H9 (cell line): ENCODE data around the gene PLXNC1. TPM values are rescaled to one million over a fixed set of nuclear protein-coding genes. Genes with fewer than 3 reads are reported as not detected.

Source experiments
- DNase-seq: peaks from one replicate; pipeline ENCODE4 v3.0.0-alpha.2; 2017
- H2AFZ ChIP-seq: one replicate; pipeline ENCODE4 v1.6.1; 2013; ENCODE audit warnings: mild to moderate bottlenecking, low read length, control low read depth, moderate library complexity
- H2AK5ac ChIP-seq: 2 replicates; pipeline ENCODE4 v1.6.1; 2013; ENCODE audit warnings: low read length, control low read depth, mixed read lengths; ENCODE audit not compliant: insufficient read length
- H2BK120ac ChIP-seq: one replicate; pipeline ENCODE4 v1.6.1; 2013; ENCODE audit warnings: low read depth, mild to moderate bottlenecking, low read length, control low read depth, inconsistent platforms; ENCODE audit not compliant: poor library complexity, severe bottlenecking
- H2BK12ac ChIP-seq: 2 replicates; pipeline ENCODE4 v1.6.1; 2013; ENCODE audit warnings: low read length, control low read depth, mixed read lengths, low read depth; ENCODE audit not compliant: insufficient read length
- H2BK15ac ChIP-seq: 2 replicates; pipeline ENCODE4 v1.6.1; 2013; ENCODE audit warnings: low read depth, low read length, control low read depth
- H2BK20ac ChIP-seq: one replicate; pipeline ENCODE4 v1.6.1; 2013; ENCODE audit warnings: low read depth, mild to moderate bottlenecking, low read length, control low read depth, inconsistent platforms; ENCODE audit not compliant: poor library complexity, severe bottlenecking
- H2BK5ac ChIP-seq: 2 replicates; pipeline ENCODE4 v1.6.1; 2013; ENCODE audit warnings: low read length, control low read depth, mixed read lengths; ENCODE audit not compliant: insufficient read length
- H3K14ac ChIP-seq: 2 replicates; pipeline ENCODE4 v1.6.1; 2013; ENCODE audit warnings: low read length, control low read depth; ENCODE audit not compliant: insufficient read depth
- H3K18ac ChIP-seq: 2 replicates; pipeline ENCODE4 v1.6.1; 2013; ENCODE audit warnings: low read depth, mild to moderate bottlenecking, mixed read lengths, low read length, control low read depth; ENCODE audit not compliant: insufficient read length
- H3K23ac ChIP-seq: 2 replicates; pipeline ENCODE4 v1.6.1; 2013; ENCODE audit warnings: low read length, control low read depth, mixed read lengths, low read depth; ENCODE audit not compliant: insufficient read length
- H3K23me2 ChIP-seq: 2 replicates; pipeline ENCODE4 v1.6.1; 2013; ENCODE audit warnings: low read depth, mild to moderate bottlenecking, mixed read lengths, low read length, control low read depth; ENCODE audit not compliant: insufficient read length, poor library complexity, severe bottlenecking
- H3K27ac ChIP-seq: 2 replicates; pipeline ENCODE4 v1.5.1; 2013; ENCODE audit warnings: low read length, control low read depth, mixed read lengths, low read depth; ENCODE audit not compliant: insufficient read length
- H3K27me3 ChIP-seq: 2 replicates; pipeline ENCODE4 v1.6.1; 2013; ENCODE audit warnings: low read length, control low read depth, inconsistent platforms; ENCODE audit not compliant: insufficient read depth
- H3K4ac ChIP-seq: 2 replicates; pipeline ENCODE4 v1.6.1; 2013; ENCODE audit warnings: low read depth, mild to moderate bottlenecking, control low read depth, inconsistent platforms, low read length, moderate library complexity
- H3K4me1 ChIP-seq: 2 replicates; pipeline ENCODE4 v1.6.1; 2013; ENCODE audit warnings: low read length, control low read depth, inconsistent platforms; ENCODE audit not compliant: insufficient read depth
- H3K4me2 ChIP-seq: 2 replicates; pipeline ENCODE4 v1.6.1; 2013; ENCODE audit warnings: low read length, control low read depth, mixed read lengths; ENCODE audit not compliant: insufficient read length, insufficient read depth
- H3K56ac ChIP-seq: 2 replicates; pipeline ENCODE4 v1.6.1; 2013; ENCODE audit warnings: low read depth, mild to moderate bottlenecking, mixed read lengths, low read length, control low read depth; ENCODE audit not compliant: insufficient read length
- H3K79me1 ChIP-seq: 2 replicates; pipeline ENCODE4 v1.6.1; 2013; ENCODE audit warnings: low read depth, mild to moderate bottlenecking, moderate library complexity, low read length, control low read depth, inconsistent platforms; ENCODE audit not compliant: insufficient read depth, poor library complexity, severe bottlenecking
- H3K79me2 ChIP-seq: 2 replicates; pipeline ENCODE4 v1.6.1; 2013; ENCODE audit warnings: low read length, control low read depth, inconsistent platforms; ENCODE audit not compliant: insufficient read depth
- H3K9ac ChIP-seq: 2 replicates; pipeline ENCODE4 v1.6.1; 2013; ENCODE audit warnings: low read length, control low read depth, mixed read lengths; ENCODE audit not compliant: insufficient read length; ENCODE audit errors: extremely low read depth
- H3K9me3 ChIP-seq: one replicate; pipeline ENCODE4 v1.6.1; 2013; ENCODE audit warnings: low read depth, low read length, inconsistent platforms; ENCODE audit not compliant: control insufficient read depth
- H3T11ph ChIP-seq: one replicate; pipeline ENCODE4 v1.6.1; 2013; ENCODE audit warnings: mild to moderate bottlenecking, low read length, control low read depth, inconsistent platforms
- H4K20me1 ChIP-seq: one replicate; pipeline ENCODE4 v1.6.1; 2013; ENCODE audit not compliant: control insufficient read depth, insufficient read length, insufficient read depth
- H4K5ac ChIP-seq: 2 replicates; pipeline ENCODE4 v1.6.1; 2013; ENCODE audit warnings: low read depth, mild to moderate bottlenecking, mixed read lengths, low read length, control low read depth; ENCODE audit not compliant: insufficient read length
- H4K8ac ChIP-seq: replicated peaks from 2 replicates; pipeline ENCODE4 v1.6.1; 2013; ENCODE audit warnings: low read length, control low read depth, mixed read lengths, low read depth; ENCODE audit not compliant: insufficient read length
- H4K91ac ChIP-seq: 2 replicates; pipeline ENCODE4 v1.6.1; 2013; ENCODE audit warnings: low read depth, mild to moderate bottlenecking, moderate library complexity, mixed read lengths, low read length, control low read depth; ENCODE audit not compliant: insufficient read length
- H3K27ac Mint-ChIP-seq, 3 experiments: 2 replicates in 2 of 3; 3 replicates in 1 of 3; pipeline ENCODE4 v1.8.0; 2020 to 2021; ENCODE audit warnings: mixed read lengths in 3 of 3, mild to moderate bottlenecking in 1 of 3, moderate library complexity in 1 of 3
- H3K27me3 Mint-ChIP-seq: 2 replicates; pipeline ENCODE4 v1.8.0; 2021; ENCODE audit warnings: low read depth, mild to moderate bottlenecking, moderate library complexity, mixed read lengths
- H3K36me3 Mint-ChIP-seq, 3 experiments: 2 replicates in 2 of 3; 3 replicates in 1 of 3; pipeline ENCODE4 v1.8.0; 2020 to 2021; ENCODE audit warnings: low read depth in 3 of 3, mixed read lengths in 3 of 3; ENCODE audit not compliant: insufficient read depth in 1 of 3
- H3K4me1 Mint-ChIP-seq, 2 experiments: 2 replicates each; pipeline ENCODE4 v1.8.0; 2020; ENCODE audit warnings: mixed read lengths in 2 of 2
- H3K4me3 Mint-ChIP-seq, 2 experiments: 2 replicates in 1 of 2; 3 replicates in 1 of 2; pipeline ENCODE4 v1.8.0; 2020 to 2021; ENCODE audit warnings: mild to moderate bottlenecking in 2 of 2, mixed read lengths in 2 of 2, moderate library complexity in 1 of 2
- H3K9me3 Mint-ChIP-seq, 2 experiments: 2 replicates in 1 of 2; 3 replicates in 1 of 2; pipeline ENCODE4 v1.8.0; 2020; ENCODE audit warnings: mild to moderate bottlenecking in 2 of 2, mixed read lengths in 2 of 2, moderate library complexity in 1 of 2
- WGBS: extraction: QIAGEN DNeasy Blood & Tissue Kit; methylation state at CpG from one replicate; pipeline ENCODE4 v1.1.7; 2013; ENCODE audit warnings: missing lambda C conversion rate, low lambda C conversion rate, mixed read lengths; ENCODE audit not compliant: insufficient read length; ENCODE audit errors: extremely low coverage; 5-methylcytosine and 5-hydroxymethylcytosine counted together
- total RNA-seq: library from RNA; stranded (reverse); gene quantifications from 2 replicates; pipeline ENCODE4 v1.2.1, GENCODE V29; 2021
- TF ChIP-seq, protein P1 (sequence below): fragments of 200-600 bp; sonication (generic); conservative IDR thresholded peaks from 3 replicates; pipeline ENCODE4 v1.8.0; 2021; ENCODE audit warnings: antibody characterized with exemption, mild to moderate bottlenecking

Gene PLXNC1
- total RNA-seq, 1 experiment from 2014 or later = 1.2 TPM

DNA sequence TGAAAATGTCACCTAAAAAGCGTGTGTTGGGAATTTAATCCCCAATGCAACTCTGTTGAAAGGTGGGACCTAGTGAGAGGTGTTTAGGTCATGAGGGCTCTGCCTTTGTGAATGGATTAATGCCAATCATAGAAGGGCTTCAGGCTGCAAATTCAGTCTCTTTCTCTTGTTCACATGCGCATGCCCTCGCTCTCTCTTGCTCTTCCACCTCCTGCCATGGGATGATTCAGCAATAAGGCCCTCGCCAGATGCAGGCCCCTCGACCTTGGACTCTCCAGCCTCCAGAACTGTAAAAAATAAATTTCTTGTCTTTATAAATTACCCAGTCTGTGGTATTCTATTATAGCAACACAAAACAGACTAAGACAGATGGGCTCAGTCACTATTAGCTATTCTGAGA, 55.4 kb downstream of the PLXNC1 start:
- Histone ChIP-seq H3K9me3 (no peaks in the 10 kb centered on the region), H3K4ac (no peak overlapping the region), H4K20me1 (no peaks in the 10 kb centered on the region), H3K4me1 (peaks cover 7% of the 10 kb centered on the region; the same call in 1 of the 2 replicates), H3K9ac (no peak overlapping the region), H2BK12ac (no peak overlapping the region), H2AFZ (no peak overlapping the region), H3K79me2 (no peaks in the 10 kb centered on the region), H3K14ac (no peak overlapping the region), H2AK5ac (no peak overlapping the region), H3K23me2 (no peaks in the 10 kb centered on the region), H3K27me3 (no peaks in the 10 kb centered on the region), H4K91ac (no peak overlapping the region), H2BK120ac (no peak overlapping the region), H3K18ac (no peak overlapping the region), H3K27ac (no peak overlapping the region), H3K79me1 (no peaks in the 10 kb centered on the region), H3K23ac (no peak overlapping the region), H3K56ac (no peak overlapping the region), H3K4me2 (no peak overlapping the region), H2BK5ac (no peak overlapping the region), H2BK20ac (no peak overlapping the region), H3T11ph (no peak overlapping the region), H2BK15ac (no peak overlapping the region), H4K8ac (no peak overlapping the region), H4K5ac (no peak overlapping the region)
- peaks cover 2% of the 10 kb centered on the region for H3K27me3 Mint-ChIP-seq
- peak; percentile 58 for DNase-seq
- peaks cover 17 to 41% of the 10 kb centered on the region in 2 experiments for H3K4me1 Mint-ChIP-seq
- no CpG with 5 or more reads among the region's 5 CpGs for WGBS
- peak overlapping the region in 1 of 3 experiments; percentile 13; a peak in 1 of 7 replicates for H3K27ac Mint-ChIP-seq
- no peak overlapping the region for H3K4me3 Mint-ChIP-seq
- peaks cover 0 to 5% of the 10 kb centered on the region in 2 experiments; a peak in 3 of 5 replicates for H3K9me3 Mint-ChIP-seq
- TF ChIP-seq, protein P1, sequence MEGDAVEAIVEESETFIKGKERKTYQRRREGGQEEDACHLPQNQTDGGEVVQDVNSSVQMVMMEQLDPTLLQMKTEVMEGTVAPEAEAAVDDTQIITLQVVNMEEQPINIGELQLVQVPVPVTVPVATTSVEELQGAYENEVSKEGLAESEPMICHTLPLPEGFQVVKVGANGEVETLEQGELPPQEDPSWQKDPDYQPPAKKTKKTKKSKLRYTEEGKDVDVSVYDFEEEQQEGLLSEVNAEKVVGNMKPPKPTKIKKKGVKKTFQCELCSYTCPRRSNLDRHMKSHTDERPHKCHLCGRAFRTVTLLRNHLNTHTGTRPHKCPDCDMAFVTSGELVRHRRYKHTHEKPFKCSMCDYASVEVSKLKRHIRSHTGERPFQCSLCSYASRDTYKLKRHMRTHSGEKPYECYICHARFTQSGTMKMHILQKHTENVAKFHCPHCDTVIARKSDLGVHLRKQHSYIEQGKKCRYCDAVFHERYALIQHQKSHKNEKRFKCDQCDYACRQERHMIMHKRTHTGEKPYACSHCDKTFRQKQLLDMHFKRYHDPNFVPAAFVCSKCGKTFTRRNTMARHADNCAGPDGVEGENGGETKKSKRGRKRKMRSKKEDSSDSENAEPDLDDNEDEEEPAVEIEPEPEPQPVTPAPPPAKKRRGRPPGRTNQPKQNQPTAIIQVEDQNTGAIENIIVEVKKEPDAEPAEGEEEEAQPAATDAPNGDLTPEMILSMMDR = no peak
- peaks cover 0 to 13% (median 10%) of the 10 kb centered on the region in 3 experiments; a peak in 5 of 7 replicates for H3K36me3 Mint-ChIP-seq
